Gastrocnemius medialis (tissue), 4 donors: ENCODE measurements around the gene PHKA2. TPM values are rescaled to one million over a fixed set of nuclear protein-coding genes. Genes with fewer than 3 reads are reported as not detected.

ENCODE experiments used
- ATAC-seq, 2 donors: fragments of 150-250 bp; one replicate each; pipeline ENCODE4 v1.9.1; 2016
- DNase-seq, 2 donors: peaks; one replicate each; pipeline ENCODE4 v3.0.0-alpha.2; 2019
- H3K27ac ChIP-seq, 4 donors: fragments of 200-600 bp; sonication (generic); 1 replicate in 1 of 4; 2 replicates in 3 of 4; pipeline ENCODE4 v1.5.1; 2016 to 2018; ENCODE audit warnings: mild to moderate bottlenecking in 2 of 4, moderate library complexity in 1 of 4
- H3K27me3 ChIP-seq, 3 donors: fragments of 200-600 bp; sonication (generic) in 2 of 3; 1 replicate in 1 of 3; 2 replicates in 2 of 3; pipeline versions ENCODE4 v1.5.1 to v1.6.0; 2016 to 2019; ENCODE audit warnings: mild to moderate bottlenecking in 1 of 3, moderate library complexity in 1 of 3
- H3K36me3 ChIP-seq, 2 donors: fragments of 200-600 bp; sonication (generic) in 1 of 2; one replicate each; pipeline ENCODE4 v1.5.1; 2017 to 2018
- H3K4me1 ChIP-seq, 2 donors: fragments of 200-600 bp; sonication (generic) in 1 of 2; one replicate each; pipeline ENCODE4 v1.5.1; 2016 to 2017; ENCODE audit warnings: mild to moderate bottlenecking in 2 of 2
- H3K4me3 ChIP-seq, 4 donors: fragments of 200-600 bp; sonication (generic) in 3 of 4; 1 replicate in 1 of 4; 2 replicates in 3 of 4; pipeline ENCODE4 v1.5.1; 2016 to 2019; ENCODE audit warnings: mild to moderate bottlenecking in 2 of 4
- H3K9me3 ChIP-seq, 3 donors: fragments of 200-600 bp; sonication (generic) in 2 of 3; 1 replicate in 1 of 3; 2 replicates in 2 of 3; pipeline ENCODE4 v1.5.1; 2016 to 2019
- CTCF ChIP-seq, 5 experiments: fragments of 450-650 bp in 3 of 5; fragments of 200-600 bp in 2 of 5; sonication (generic) in 2 of 5; IDR thresholded peaks in 4 of 5; conservative IDR thresholded peaks in 1 of 5; 1 replicate in 4 of 5; 2 replicates in 1 of 5; pipeline ENCODE4 v1.5.1; 2016 to 2019; ENCODE audit warnings: antibody characterized with exemption in 5 of 5, mild to moderate bottlenecking in 3 of 5, moderate library complexity in 3 of 5
- POLR2A ChIP-seq, 2 donors: fragments of 450-650 bp; IDR thresholded peaks; one replicate each; pipeline ENCODE4 v1.6.1; 2017; ENCODE audit warnings: antibody characterized with exemption in 2 of 2, mild to moderate bottlenecking in 2 of 2, moderate library complexity in 2 of 2
- in situ Hi-C, 4 donors: fragments of 200-750 bp; cut with MboI; loops; one replicate each; pipeline versions ENCODE4 v1.15.0 to v1.8.0; 2017; ENCODE audit warnings: low sequenced_read_pairs in 4 of 4
- intact Hi-C: fragments of 100-400 bp; cut with DNase I; formaldehyde crosslinking; loops from one replicate; pipeline ENCODE4 v1.15.1; 2023; ENCODE audit warnings: low total_unique reads
- total RNA-seq, 4 donors: library from RNA; depleted of rRNA; stranded (reverse); fragments of >200 nt; gene quantifications; one replicate each; pipeline versions ENCODE4 v1.1.0 to v1.2.3, GENCODE V29; 2016

PHKA2 gene
- total RNA-seq, 4 donors from 2014 or later, result 4.6 to 20.6 (median 11.0) TPM

- intact Hi-C loops, result loop anchor here (5.0 kb wide), 1 partner anchor 54 kb away; no protein-coding TSS in a partner anchor
- Histone ChIP-seq H3K27ac (no peak overlapping the region), H3K9me3 (no peaks in the 10 kb centered on the region), H3K36me3 (no peaks in the 10 kb centered on the region), H3K4me1 (no peaks in the 10 kb centered on the region), H3K27me3 (no peaks in the 10 kb centered on the region), H3K4me3 (no peak overlapping the region)
- TF ChIP-seq POLR2A (IDR thresholded peaks at IDR 0.05) (no peak), CTCF (IDR thresholded peaks at IDR 0.05 in 4 of 5, conservative IDR thresholded peaks at IDR 0.05 in 1 of 5) (no peak)
- DNase-seq (no peak), ATAC-seq (no peak)
- in situ Hi-C loops, result no loop called here
These were observed 50.3 kb downstream of the PHKA2 start for GRCh38 chrX:18933617-18934016.

- intact Hi-C loops, result loop anchor here (5.0 kb wide), 1 partner anchor 55 kb away; no protein-coding TSS in a partner anchor
- H3K36me3 ChIP-seq, result no peaks in the 10 kb centered on the region
- no peaks in the 10 kb centered on the region for H3K9me3 ChIP-seq
- no peak for DNase-seq
- H3K27ac ChIP-seq, result no peak overlapping the region
- H3K27me3 ChIP-seq, result no peaks in the 10 kb centered on the region
- ATAC-seq, result no peak
- in situ Hi-C loops, result no loop called here
- peak in 2 of 5 experiments; percentile 21 to 33 for TF ChIP-seq CTCF (IDR thresholded peaks at IDR 0.05 in 4 of 5, conservative IDR thresholded peaks at IDR 0.05 in 1 of 5)
- no peak for TF ChIP-seq POLR2A (IDR thresholded peaks at IDR 0.05)
- H3K4me1 ChIP-seq, result no peaks in the 10 kb centered on the region
- H3K4me3 ChIP-seq, result no peak overlapping the region
These were observed 51.9 kb downstream of the PHKA2 start for GRCh38 chrX:18931972-18932371.

- H3K27me3 ChIP-seq, result no peaks in the 10 kb centered on the region
- DNase-seq (no peak), ATAC-seq (no peak)
- H3K27ac ChIP-seq, result no peak overlapping the region
- no peak overlapping the region for H3K4me3 ChIP-seq
- H3K9me3 ChIP-seq, result no peaks in the 10 kb centered on the region
- no peaks in the 10 kb centered on the region for H3K4me1 ChIP-seq
- H3K36me3 ChIP-seq, result no peaks in the 10 kb centered on the region
- TF ChIP-seq POLR2A (IDR thresholded peaks at IDR 0.05) (no peak), CTCF (IDR thresholded peaks at IDR 0.05 in 4 of 5, conservative IDR thresholded peaks at IDR 0.05 in 1 of 5) (no peak)
- intact Hi-C loops (loop anchor here (5.0 kb wide), 1 partner anchor 58 kb away; no protein-coding TSS in a partner anchor), in situ Hi-C loops (no loop called here)
These were observed 54.1 kb downstream of the PHKA2 start for GRCh38 chrX:18929775-18930174.

DNA sequence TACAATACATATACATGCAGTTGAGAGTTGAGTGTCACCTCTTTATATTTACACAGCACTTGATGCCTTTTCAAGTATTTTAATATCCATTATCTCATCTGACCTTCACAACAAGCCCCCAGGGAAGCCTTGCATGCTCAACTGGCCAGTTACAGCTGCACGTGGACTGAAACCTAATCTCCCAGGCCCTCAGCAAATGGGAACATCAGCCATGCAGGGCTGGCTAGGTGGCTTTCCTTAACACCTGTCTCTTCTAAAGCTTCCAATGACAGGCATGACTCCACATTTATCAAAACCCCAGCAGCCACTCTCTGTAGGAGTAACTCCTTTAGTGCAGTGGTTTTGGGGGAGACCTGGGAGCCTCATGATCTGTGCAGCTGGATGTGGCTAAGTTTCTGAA lies 56.4 kb downstream of the PHKA2 start:
- Histone ChIP-seq H3K4me1 (no peaks in the 10 kb centered on the region), H3K36me3 (no peaks in the 10 kb centered on the region), H3K27me3 (no peaks in the 10 kb centered on the region), H3K4me3 (no peak overlapping the region), H3K27ac (peak overlapping the region in 1 of 4 donors; percentile 46), H3K9me3 (no peaks in the 10 kb centered on the region)
- in situ Hi-C loops, result no loop called here
- intact Hi-C loops, result no loop called here
- TF ChIP-seq POLR2A (IDR thresholded peaks at IDR 0.05) (no peak), CTCF (IDR thresholded peaks at IDR 0.05 in 4 of 5, conservative IDR thresholded peaks at IDR 0.05 in 1 of 5) (no peak)
- DNase-seq (peak in 1 of 2 donors; percentile 27), ATAC-seq (peak; percentile 56 to 70)
